Heart right ventricle (tissue), 16 donors: ENCODE measurements around the gene BIRC6. TPM values are rescaled to one million over a fixed set of nuclear protein-coding genes. Genes with fewer than 3 reads are reported as not detected.
"Not testable (repeated sequence)": the region's sequence is repeated elsewhere in the genome, so short reads cannot be mapped to it uniquely, and the experiment has no call there.

Experiments used
- ATAC-seq, 8 donors: fragments of 200-7000 bp; cut with Tn5 transposase; one replicate each; pipeline ENCODE4 v1.9.1; 2020; ENCODE audit warnings: mild to moderate bottlenecking in 8 of 8, moderate library complexity in 8 of 8, moderate number of reproducible peaks in 1 of 8
- DNase-seq, 2 donors: peaks; one replicate each; pipeline ENCODE4 v3.0.0-alpha.2; 2020
- H3K27ac ChIP-seq, 10 donors: fragments of 200-600 bp; sonication (generic) in 2 of 10; one replicate each; pipeline versions ENCODE4 v1.5.0 to v1.8.0; 2020 to 2022; ENCODE audit warnings: mild to moderate bottlenecking in 3 of 10
- H3K27me3 ChIP-seq, 7 donors: fragments of 200-600 bp; one replicate each; pipeline ENCODE4 v1.8.0; 2021 to 2022; ENCODE audit warnings: mild to moderate bottlenecking in 2 of 7
- H3K36me3 ChIP-seq, 9 donors: fragments of 200-600 bp; sonication (generic) in 1 of 9; one replicate each; pipeline versions ENCODE4 v1.5.0 to v1.8.0; 2020 to 2022; ENCODE audit warnings: mild to moderate bottlenecking in 2 of 9
- H3K4me1 ChIP-seq, 9 donors: fragments of 200-600 bp; sonication (generic) in 1 of 9; one replicate each; pipeline versions ENCODE4 v1.5.0 to v1.8.0; 2020 to 2022; ENCODE audit warnings: mild to moderate bottlenecking in 4 of 9
- H3K4me3 ChIP-seq, 10 donors: fragments of 200-600 bp; sonication (generic) in 2 of 10; one replicate each; pipeline versions ENCODE4 v1.5.0 to v1.8.0; 2020 to 2022; ENCODE audit warnings: mild to moderate bottlenecking in 7 of 10, moderate library complexity in 2 of 10
- H3K9me3 ChIP-seq, 11 donors: fragments of 200-600 bp in 10 of 11; sonication (generic) in 2 of 11; one replicate each; pipeline versions ENCODE4 v1.5.0 to v1.8.0; 2013 to 2022; ENCODE audit warnings: mild to moderate bottlenecking in 2 of 11, control low read depth in 1 of 11, moderate library complexity in 1 of 11
- WGBS, 2 donors: extraction: QIAGEN DNeasy Blood & Tissue Kit; methylation state at CpG; one replicate each; pipeline ENCODE4 v1.1.7; 2013; ENCODE audit warnings: inconsistent platforms in 1 of 2; 5-methylcytosine and 5-hydroxymethylcytosine counted together
- intact Hi-C, 10 donors: fragments of 100-400 bp; cut with DNase I; formaldehyde crosslinking; loops; one replicate each; pipeline versions ENCODE4 v1.11.1 to v1.14.2; 2022
- polyA plus RNA-seq, 2 donors: library from polyadenylated mRNA; stranded (reverse); fragments of 200-250 nt; gene quantifications; one replicate each; pipeline ENCODE4 v1.2.3, GENCODE V29; 2013
- total RNA-seq, 10 donors: library from RNA; stranded (reverse); fragmentation: NEBNext Ultra II Directional in 3 of 10; extraction: Animal tissue kit (Norgen Biotek cat#: 25700) in 3 of 10; gene quantifications; one replicate each; pipeline versions ENCODE4 v1.2.1 to v1.2.4, GENCODE V29; 2021 to 2023
- TF ChIP-seq, protein P1 (sequence below), 9 donors: fragments of 200-600 bp; sonication (generic) in 2 of 9; IDR thresholded peaks; one replicate each; pipeline versions ENCODE4 v1.5.0 to v1.8.0; 2021 to 2022; ENCODE audit warnings: antibody characterized with exemption in 9 of 9, mild to moderate bottlenecking in 5 of 9, moderate library complexity in 1 of 9
- donor health status: Arrhythmogenic right ventricular cardiomyopathy.
- donor health status: ischemic (EF 13 %, LVEDD 7.1; RV severe dilation, severe dysfunction).
- donor health status: healthy with polysubstance abuse.
- donor health status: DM: no; HTN: yes; CAD: no.
- donor health status: DM: no; HTN: no; CAD: no.
- donor health status: ischemic (EF 25% LVEDD 6.9; RV normal size, moderate dysfunction).
- donor health status: ischemic (EF 25% LVEDD 5.7; RV mildly dilated, moderate dysfunction).
- donor health status: healthy.
- donor health status: DM: yes; HTN: yes; CAD: no.
- donor health status: Ischemic cardiomyopathy.
- donor health status: ischemic (EF 35%, LVEDD 5.7; RV mildly dilated, moderate dysfunction).
- donor health status: nonischemic (EF 11% LVEDD 7.7; RV severe dilation, severe dysfunction).
- donor health status: DM: yes; HTN: yes; CAD: no.
- donor health status: PGD.
- donor health status: ischemic (EF 29% LVEDD 5.4; RV normal size, mild dysfunction).
- donor health status: nonischemic (EF 23%, LVEDD 6.1; RV moderate dilation, normal function).

The BIRC6 gene
- total and polyA plus RNA-seq, 12 donors = 12.8 to 64.0 (median 47.6) TPM

DNA sequence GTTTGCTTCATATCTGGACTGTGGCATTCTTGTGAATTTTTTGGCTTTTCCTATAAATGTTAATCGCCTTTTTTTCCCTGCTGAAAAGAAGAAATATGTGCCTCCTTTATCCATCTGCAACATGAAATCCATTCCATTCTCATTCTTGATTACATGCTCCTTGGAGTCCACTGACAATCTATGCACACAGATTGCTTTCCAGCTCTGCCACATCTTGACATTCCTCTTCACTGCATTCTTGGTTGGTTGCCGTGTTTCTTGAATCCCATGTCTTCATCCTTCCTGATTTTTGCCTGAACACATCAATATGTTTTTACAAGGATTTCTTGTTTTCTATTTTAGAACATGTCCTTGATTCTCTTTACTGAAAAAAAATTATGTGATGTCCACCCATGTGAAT is 26.7 kb upstream of the BIRC6 start:
- H3K4me1 ChIP-seq = peaks cover 0 to 11% (median 0%) of the 10 kb centered on the region in 9 donors
- DNase-seq (no peak), ATAC-seq (no peak)
- H3K36me3 ChIP-seq = peaks cover 0 to 9% (median 0%) of the 10 kb centered on the region in 9 donors
- no peaks in the 10 kb centered on the region for H3K9me3 ChIP-seq
- H3K4me3 ChIP-seq = no peak overlapping the region
- no peaks in the 10 kb centered on the region for H3K27me3 ChIP-seq
- TF ChIP-seq, protein P1, sequence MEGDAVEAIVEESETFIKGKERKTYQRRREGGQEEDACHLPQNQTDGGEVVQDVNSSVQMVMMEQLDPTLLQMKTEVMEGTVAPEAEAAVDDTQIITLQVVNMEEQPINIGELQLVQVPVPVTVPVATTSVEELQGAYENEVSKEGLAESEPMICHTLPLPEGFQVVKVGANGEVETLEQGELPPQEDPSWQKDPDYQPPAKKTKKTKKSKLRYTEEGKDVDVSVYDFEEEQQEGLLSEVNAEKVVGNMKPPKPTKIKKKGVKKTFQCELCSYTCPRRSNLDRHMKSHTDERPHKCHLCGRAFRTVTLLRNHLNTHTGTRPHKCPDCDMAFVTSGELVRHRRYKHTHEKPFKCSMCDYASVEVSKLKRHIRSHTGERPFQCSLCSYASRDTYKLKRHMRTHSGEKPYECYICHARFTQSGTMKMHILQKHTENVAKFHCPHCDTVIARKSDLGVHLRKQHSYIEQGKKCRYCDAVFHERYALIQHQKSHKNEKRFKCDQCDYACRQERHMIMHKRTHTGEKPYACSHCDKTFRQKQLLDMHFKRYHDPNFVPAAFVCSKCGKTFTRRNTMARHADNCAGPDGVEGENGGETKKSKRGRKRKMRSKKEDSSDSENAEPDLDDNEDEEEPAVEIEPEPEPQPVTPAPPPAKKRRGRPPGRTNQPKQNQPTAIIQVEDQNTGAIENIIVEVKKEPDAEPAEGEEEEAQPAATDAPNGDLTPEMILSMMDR (IDR thresholded peaks at IDR 0.05) = no peak
- WGBS, 2 donors = 69 to 71% methylated on average over 2 of the region's 2 CpGs
- intact Hi-C loops = no loop called here
- H3K27ac ChIP-seq = no peak overlapping the region

DNA sequence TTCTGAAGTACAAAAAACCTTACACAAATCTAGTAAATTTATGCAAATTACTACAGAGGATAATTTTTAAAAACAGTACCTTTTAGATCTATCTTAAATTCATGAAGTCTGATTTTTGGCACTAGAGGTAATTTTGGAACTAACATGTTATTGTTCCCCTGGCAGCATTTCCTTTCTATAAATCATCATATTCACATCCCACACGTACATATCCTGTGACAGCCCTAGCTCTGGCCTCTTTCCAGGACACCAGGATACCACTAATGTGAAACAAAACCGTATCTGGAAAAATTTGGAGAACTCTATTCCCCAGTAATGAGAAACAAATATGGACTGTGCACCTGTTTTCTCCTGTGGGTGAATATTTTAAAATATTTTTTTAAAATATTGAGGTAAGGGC is 14.0 kb upstream of the BIRC6 start:
- Histone ChIP-seq H3K9me3 (no peaks in the 10 kb centered on the region), H3K4me3 (peak overlapping the region in 6 of 10 donors; percentile 16 to 40 (median 30)), H3K36me3 (peaks cover 0 to 8% (median 0%) of the 10 kb centered on the region in 9 donors), H3K27me3 (no peaks in the 10 kb centered on the region), H3K4me1 (no peaks in the 10 kb centered on the region), H3K27ac (peak overlapping the region in 1 of 10 donors; percentile 25)
- intact Hi-C loops = no loop called here
- TF ChIP-seq, protein P1 (IDR thresholded peaks at IDR 0.05) = no peak
- ATAC-seq = peak in 3 of 8 donors; percentile 59 to 71 (median 59)
- peak in 1 of 2 donors; percentile 22 for DNase-seq
- WGBS, 2 donors = 38 to 58% methylated on average over 2 of the region's 2 CpGs

DNA sequence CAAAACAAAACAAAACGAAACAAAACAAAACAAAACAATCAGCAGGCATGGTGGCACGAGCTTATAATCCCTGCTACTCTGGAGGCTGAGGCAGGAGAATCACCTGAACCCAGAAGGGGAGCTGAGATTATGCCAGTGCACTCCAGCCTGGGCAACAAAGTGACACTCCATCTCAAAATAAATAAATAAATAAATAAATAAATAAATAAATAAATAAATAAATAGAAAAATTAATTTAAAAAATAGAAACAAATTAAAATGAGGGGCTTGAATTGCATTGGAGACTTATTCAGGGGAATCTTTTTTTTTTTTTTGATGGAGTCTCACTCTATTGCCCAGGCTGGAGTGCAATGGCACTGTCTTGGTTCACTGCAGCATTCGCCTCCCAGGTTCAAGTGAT is 6.0 kb upstream of the BIRC6 start:
- not testable (repeated sequence) for H3K4me1 ChIP-seq, H3K27ac ChIP-seq, ATAC-seq, DNase-seq, H3K9me3 ChIP-seq, H3K4me3 ChIP-seq, H3K36me3 ChIP-seq, H3K27me3 ChIP-seq
- intact Hi-C loops = loop anchor here in 2 of 10 donors (10.0 kb wide), 2 partner anchors 66 to 186 kb away; partner anchors contain the start of gene SLC30A6 (in 1 of the 2)
- WGBS, 2 donors = 85 to 98% methylated on average over 3 of the region's 3 CpGs

DNA sequence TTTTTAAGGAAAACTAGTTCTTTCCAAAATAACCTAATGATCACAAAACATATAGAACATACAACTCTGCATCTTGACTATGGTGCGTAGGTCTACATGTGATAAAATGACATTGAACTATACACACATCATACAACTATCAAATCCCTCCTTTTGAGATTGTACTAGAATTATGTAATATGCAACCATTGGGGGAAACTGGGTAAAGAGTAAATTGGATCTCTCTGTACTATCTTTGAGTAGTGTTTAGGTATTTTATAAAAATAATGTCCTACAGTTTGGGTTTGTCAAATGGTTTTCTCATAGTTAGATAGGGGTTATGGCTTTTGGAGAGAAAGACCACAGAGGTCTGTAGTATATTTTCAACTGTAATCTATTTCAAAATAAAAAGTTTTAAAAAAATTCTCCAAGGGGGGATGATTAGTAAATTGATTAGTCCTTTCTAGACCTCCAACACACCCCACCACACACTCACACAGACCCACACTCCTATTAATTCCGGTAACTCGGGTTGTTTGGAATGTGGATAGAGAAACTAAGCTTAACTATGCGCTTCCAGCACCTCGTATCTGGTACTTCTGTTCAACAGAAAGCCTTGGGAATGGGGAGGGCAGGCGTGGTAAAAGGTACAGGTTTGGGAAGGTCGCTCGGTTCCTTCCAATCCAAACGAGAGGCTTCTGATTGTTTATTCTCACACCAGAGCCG is 695 bp upstream of the BIRC6 start:
- ATAC-seq (peak in 1 of 8 donors; percentile 19), DNase-seq (no peak)
- H3K4me3 ChIP-seq = peak overlapping the region; percentile 76 to 99 (median 92)
- TF ChIP-seq, protein P1 (IDR thresholded peaks at IDR 0.05) = no peak
- intact Hi-C loops = loop anchor here in 2 of 10 donors (10.0 kb wide), 2 partner anchors 71 to 191 kb away; partner anchors contain the start of gene SLC30A6 (in 1 of the 2)
- peaks cover 0 to 5% (median 0%) of the 10 kb centered on the region in 9 donors for H3K36me3 ChIP-seq
- peaks cover 3 to 38% (median 31%) of the 10 kb centered on the region in 9 donors for H3K4me1 ChIP-seq
- peak overlapping the region; percentile 67 to 98 (median 96) for H3K27ac ChIP-seq
- H3K27me3 ChIP-seq = no peaks in the 10 kb centered on the region
- no peaks in the 10 kb centered on the region for H3K9me3 ChIP-seq
- 9 to 10% methylated on average over 10 of the region's 10 CpGs for WGBS, 2 donors
